MM.1S (cell line): ENCODE data around the gene KCNH8.
A peak's percentile ranks its signal among the peaks of the same experiment; 100 is the strongest.

Experiments used
- DNase-seq: peaks from one replicate; pipeline ENCODE4 v3.0.0-alpha.2; 2015
- H2AFZ ChIP-seq: fragments of 300-600 bp; sonication (generic); 2 replicates; pipeline ENCODE4 v1.6.0; 2016; ENCODE audit warnings: antibody characterized with exemption, low read length
- H3F3A ChIP-seq: fragments of 300-600 bp; sonication (generic); 2 replicates; pipeline ENCODE4 v1.6.1; 2016; ENCODE audit warnings: mild to moderate bottlenecking, antibody characterized with exemption, low read length, moderate library complexity, mixed read lengths; ENCODE audit not compliant: insufficient read depth
- H3K27ac ChIP-seq: fragments of 300-600 bp; sonication (generic); 2 replicates; pipeline ENCODE4 v1.5.1; 2016; ENCODE audit warnings: mild to moderate bottlenecking, low read length
- H3K27me3 ChIP-seq: fragments of 300-600 bp; sonication (generic); replicated peaks from 2 replicates; pipeline ENCODE4 v1.6.0; 2016; ENCODE audit warnings: low read length; ENCODE audit not compliant: insufficient read depth
- H3K36me3 ChIP-seq: fragments of 300-600 bp; sonication (generic); replicated peaks from 2 replicates; pipeline ENCODE4 v1.6.1; 2016; ENCODE audit warnings: mild to moderate bottlenecking, low read length, mixed read lengths; ENCODE audit not compliant: insufficient read depth
- H3K4me1 ChIP-seq: fragments of 300-600 bp; sonication (generic); 2 replicates; pipeline ENCODE4 v1.6.1; 2016; ENCODE audit warnings: low read length, mixed read lengths
- H3K4me2 ChIP-seq: fragments of 300-600 bp; sonication (generic); 2 replicates; pipeline ENCODE4 v1.6.0; 2016; ENCODE audit warnings: low read depth, low read length
- H3K4me3 ChIP-seq: fragments of 300-600 bp; sonication (generic); 2 replicates; pipeline ENCODE4 v1.5.1; 2016; ENCODE audit warnings: low read length, mixed read lengths
- H3K79me2 ChIP-seq: fragments of 300-600 bp; sonication (generic); 2 replicates; pipeline ENCODE4 v1.6.1; 2016; ENCODE audit warnings: mixed run types, low read length, mixed read lengths
- H3K9ac ChIP-seq: fragments of 300-600 bp; sonication (generic); 2 replicates; pipeline ENCODE4 v1.6.1; 2016; ENCODE audit warnings: low read length, mixed read lengths
- H3K9me2 ChIP-seq: fragments of 300-600 bp; sonication (generic); replicated peaks from 2 replicates; pipeline ENCODE4 v1.6.1; 2016; ENCODE audit warnings: mild to moderate bottlenecking, low read length, mixed read lengths; ENCODE audit not compliant: insufficient read depth
- H3K9me3 ChIP-seq: fragments of 300-600 bp; sonication (generic); replicated peaks from 2 replicates; pipeline ENCODE4 v1.6.1; 2016; ENCODE audit warnings: mild to moderate bottlenecking, low read length, mixed read lengths; ENCODE audit not compliant: insufficient read depth
- H4K20me1 ChIP-seq: fragments of 300-600 bp; sonication (generic); 2 replicates; pipeline ENCODE4 v1.6.1; 2016; ENCODE audit warnings: mild to moderate bottlenecking, low read length, moderate library complexity, mixed read lengths; ENCODE audit not compliant: insufficient read depth
- EZH2 ChIP-seq: fragments of 300-600 bp; sonication (generic); optimal IDR thresholded peaks from 2 replicates; pipeline ENCODE3; 2017; ENCODE audit warnings: low read depth, mild to moderate bottlenecking, antibody characterized with exemption, low read length, mixed read lengths
- EZH2phosphoT487 ChIP-seq: fragments of 300-600 bp; sonication (generic); IDR thresholded peaks from 2 replicates; pipeline ENCODE4 v1.6.1; 2018; ENCODE audit warnings: antibody characterized with exemption, low read length
- TF ChIP-seq, protein P1 (sequence below): fragments of 300-600 bp; sonication (generic); IDR thresholded peaks from 2 replicates; pipeline ENCODE4 v1.5.1; 2016; ENCODE audit warnings: antibody characterized with exemption, low read length, mixed read lengths

Gene KCNH8

GRCh38 chr3:19348941-19349564 lies 200.7 kb downstream of the KCNH8 start:
- no peaks in the 10 kb centered on the region for H3K9me3 ChIP-seq
- no peaks in the 10 kb centered on the region for H3K4me1 ChIP-seq
- no peak for TF ChIP-seq EZH2
- TF ChIP-seq, protein P1, sequence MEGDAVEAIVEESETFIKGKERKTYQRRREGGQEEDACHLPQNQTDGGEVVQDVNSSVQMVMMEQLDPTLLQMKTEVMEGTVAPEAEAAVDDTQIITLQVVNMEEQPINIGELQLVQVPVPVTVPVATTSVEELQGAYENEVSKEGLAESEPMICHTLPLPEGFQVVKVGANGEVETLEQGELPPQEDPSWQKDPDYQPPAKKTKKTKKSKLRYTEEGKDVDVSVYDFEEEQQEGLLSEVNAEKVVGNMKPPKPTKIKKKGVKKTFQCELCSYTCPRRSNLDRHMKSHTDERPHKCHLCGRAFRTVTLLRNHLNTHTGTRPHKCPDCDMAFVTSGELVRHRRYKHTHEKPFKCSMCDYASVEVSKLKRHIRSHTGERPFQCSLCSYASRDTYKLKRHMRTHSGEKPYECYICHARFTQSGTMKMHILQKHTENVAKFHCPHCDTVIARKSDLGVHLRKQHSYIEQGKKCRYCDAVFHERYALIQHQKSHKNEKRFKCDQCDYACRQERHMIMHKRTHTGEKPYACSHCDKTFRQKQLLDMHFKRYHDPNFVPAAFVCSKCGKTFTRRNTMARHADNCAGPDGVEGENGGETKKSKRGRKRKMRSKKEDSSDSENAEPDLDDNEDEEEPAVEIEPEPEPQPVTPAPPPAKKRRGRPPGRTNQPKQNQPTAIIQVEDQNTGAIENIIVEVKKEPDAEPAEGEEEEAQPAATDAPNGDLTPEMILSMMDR, result peak; percentile 49
- H3F3A ChIP-seq, result no peaks in the 10 kb centered on the region
- no peaks in the 10 kb centered on the region for H3K9me2 ChIP-seq
- no peak overlapping the region for H2AFZ ChIP-seq
- H3K4me3 ChIP-seq, result no peak overlapping the region
- H3K79me2 ChIP-seq, result no peaks in the 10 kb centered on the region
- no peak overlapping the region for H3K9ac ChIP-seq
- H3K36me3 ChIP-seq, result no peaks in the 10 kb centered on the region
- no peaks in the 10 kb centered on the region for H4K20me1 ChIP-seq
- no peak overlapping the region for H3K27ac ChIP-seq
- no peaks in the 10 kb centered on the region for H3K27me3 ChIP-seq
- peak; percentile 40 for DNase-seq
- no peak overlapping the region for H3K4me2 ChIP-seq

DNA sequence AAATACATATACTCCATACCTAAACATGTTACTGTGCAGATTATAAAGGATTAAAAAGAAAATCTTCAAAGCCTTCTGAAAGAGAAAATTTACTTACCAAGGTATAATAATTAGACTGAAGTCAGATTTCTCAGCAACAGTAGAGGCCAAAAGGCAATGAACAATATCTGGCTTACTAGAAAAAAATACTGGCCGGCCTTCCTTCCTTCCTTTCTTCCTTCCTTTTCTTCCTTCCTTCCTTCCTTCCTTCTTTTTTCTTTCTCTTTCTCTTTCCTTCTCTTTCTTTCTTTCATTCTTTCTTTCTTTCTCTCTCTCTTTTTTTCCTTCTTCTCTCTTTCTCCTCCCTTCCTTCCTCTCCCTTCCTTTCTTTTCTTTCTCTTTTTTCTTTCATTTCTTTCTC lies 209.6 kb downstream of the KCNH8 start:
- H3K4me1 ChIP-seq, result no peaks in the 10 kb centered on the region
- no peak overlapping the region for H3K4me3 ChIP-seq
- no peaks in the 10 kb centered on the region for H3K79me2 ChIP-seq
- H2AFZ ChIP-seq, result no peak overlapping the region
- H3K9ac ChIP-seq, result no peak overlapping the region
- H3K27ac ChIP-seq, result no peak overlapping the region
- H4K20me1 ChIP-seq, result no peaks in the 10 kb centered on the region
- H3K9me2 ChIP-seq, result no peaks in the 10 kb centered on the region
- no peak overlapping the region for H3K4me2 ChIP-seq
- no peaks in the 10 kb centered on the region for H3K27me3 ChIP-seq
- TF ChIP-seq, protein P1, result no peak
- no peak for TF ChIP-seq EZH2
- no peak for TF ChIP-seq EZH2phosphoT487
- no peaks in the 10 kb centered on the region for H3K36me3 ChIP-seq
- no peaks in the 10 kb centered on the region for H3K9me3 ChIP-seq
- no peaks in the 10 kb centered on the region for H3F3A ChIP-seq
- no peak for DNase-seq

DNA sequence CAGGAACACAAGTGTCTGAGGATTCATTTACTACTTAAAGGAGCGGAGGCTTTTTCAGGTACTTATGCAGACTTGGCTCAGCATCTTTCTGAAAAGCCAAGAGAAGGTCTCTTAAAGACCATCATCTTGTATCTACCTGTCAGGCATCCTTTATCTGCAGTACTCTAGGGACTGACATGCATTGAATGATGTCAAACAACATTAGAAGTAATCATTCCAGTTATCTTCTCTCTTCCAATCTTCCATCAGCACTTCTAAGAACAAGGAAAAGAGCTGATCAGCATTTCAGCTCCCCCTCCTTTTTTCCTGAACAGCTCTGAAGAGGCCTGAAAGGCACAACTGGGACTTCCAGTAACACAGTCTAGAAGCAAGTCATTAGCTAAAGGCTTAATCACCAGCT lies 214.8 kb downstream of the KCNH8 start:
- no peaks in the 10 kb centered on the region for H3K4me1 ChIP-seq
- no peaks in the 10 kb centered on the region for H3K36me3 ChIP-seq
- H3K27me3 ChIP-seq, result no peaks in the 10 kb centered on the region
- H3K79me2 ChIP-seq, result no peaks in the 10 kb centered on the region
- no peaks in the 10 kb centered on the region for H3K9me3 ChIP-seq
- DNase-seq, result no peak
- H3K9ac ChIP-seq, result no peak overlapping the region
- no peaks in the 10 kb centered on the region for H3F3A ChIP-seq
- no peak overlapping the region for H3K4me3 ChIP-seq
- no peak overlapping the region for H3K4me2 ChIP-seq
- H3K9me2 ChIP-seq, result no peaks in the 10 kb centered on the region
- no peak overlapping the region for H2AFZ ChIP-seq
- no peaks in the 10 kb centered on the region for H4K20me1 ChIP-seq
- no peak overlapping the region for H3K27ac ChIP-seq
- TF ChIP-seq EZH2 (no peak), EZH2phosphoT487 (no peak)
- TF ChIP-seq, protein P1, result no peak
